WTC11 (cell line): ENCODE measurements around the gene SHFL. TPM values are rescaled to one million over a fixed set of nuclear protein-coding genes. Genes with fewer than 3 reads are reported as not detected.

Experiments
- CREM ChIP-seq: sonication (generic); formaldehyde crosslinking; IDR thresholded peaks from 2 replicates; pipeline ENCODE4 v1.8.1; 2022; ENCODE audit warnings: mild to moderate bottlenecking, missing genetic modification reagents, moderate library complexity
- E2F5 ChIP-seq: sonication (generic); formaldehyde crosslinking; IDR thresholded peaks from 2 replicates; pipeline ENCODE4 v1.8.1; 2022; ENCODE audit warnings: mild to moderate bottlenecking, moderate library complexity, missing genetic modification reagents
- ETV6 ChIP-seq: sonication (generic); formaldehyde crosslinking; IDR thresholded peaks from 2 replicates; pipeline ENCODE4 v1.8.1; 2022; ENCODE audit warnings: mild to moderate bottlenecking, missing genetic modification reagents
- FOXK1 ChIP-seq: sonication (generic); formaldehyde crosslinking; IDR thresholded peaks from 2 replicates; pipeline ENCODE4 v1.8.0; 2022; ENCODE audit warnings: mild to moderate bottlenecking, moderate library complexity, missing genetic modification reagents
- FOXP1 ChIP-seq: sonication (generic); formaldehyde crosslinking; IDR thresholded peaks from 2 replicates; pipeline ENCODE4 v1.8.0; 2022; ENCODE audit warnings: missing genetic modification reagents, mild to moderate bottlenecking, moderate library complexity, borderline replicate concordance
- GABPB1 ChIP-seq: sonication (generic); formaldehyde crosslinking; IDR thresholded peaks from 2 replicates; pipeline ENCODE4 v1.8.1; 2023; ENCODE audit warnings: mild to moderate bottlenecking, missing genetic modification reagents
- HMGA2 ChIP-seq: fragments of 250-450 bp; sonication (Bioruptor Pico); IDR thresholded peaks from 2 replicates; pipeline ENCODE4 v1.4.0; 2021; ENCODE audit warnings: mild to moderate bottlenecking, moderate library complexity
- IRF1 ChIP-seq: sonication (generic); formaldehyde crosslinking; IDR thresholded peaks from 2 replicates; pipeline ENCODE4 v1.8.0; 2023; ENCODE audit warnings: missing genetic modification reagents
- IRF2 ChIP-seq: sonication (generic); formaldehyde crosslinking; IDR thresholded peaks from 2 replicates; pipeline ENCODE4 v1.8.0; 2022; ENCODE audit warnings: low read depth, missing genetic modification reagents, borderline replicate concordance
- JUN ChIP-seq: sonication (generic); formaldehyde crosslinking; IDR thresholded peaks from 2 replicates; pipeline ENCODE4 v1.8.0; 2023; ENCODE audit warnings: mild to moderate bottlenecking, missing genetic modification reagents
- MYBL2 ChIP-seq: sonication (generic); formaldehyde crosslinking; IDR thresholded peaks from 2 replicates; pipeline ENCODE4 v1.8.1; 2023; ENCODE audit warnings: mild to moderate bottlenecking, moderate library complexity, missing genetic modification reagents
- NR3C1 ChIP-seq: sonication (generic); formaldehyde crosslinking; conservative IDR thresholded peaks from 2 replicates; pipeline ENCODE4 v1.8.1; 2023; ENCODE audit warnings: low read depth, mild to moderate bottlenecking, missing genetic modification reagents
- OVOL2 ChIP-seq: fragments of 250-450 bp; sonication (Bioruptor Pico); IDR thresholded peaks from 2 replicates; pipeline ENCODE4 v1.9.0; 2021; ENCODE audit warnings: mild to moderate bottlenecking, borderline replicate concordance
- RELA ChIP-seq: sonication (generic); formaldehyde crosslinking; IDR thresholded peaks from 2 replicates; pipeline ENCODE4 v1.8.1; 2022; ENCODE audit warnings: missing genetic modification reagents, mild to moderate bottlenecking, borderline replicate concordance
- SMAD3 ChIP-seq: sonication (generic); formaldehyde crosslinking; IDR thresholded peaks from 2 replicates; pipeline ENCODE4 v1.8.0; 2022; ENCODE audit warnings: missing genetic modification reagents, mild to moderate bottlenecking, borderline replicate concordance
- ZBTB21 ChIP-seq: sonication (generic); formaldehyde crosslinking; IDR thresholded peaks from 2 replicates; pipeline ENCODE4 v1.8.1; 2023; ENCODE audit warnings: mild to moderate bottlenecking, missing genetic modification reagents, borderline replicate concordance
- ZMAT4 ChIP-seq: fragments of 250-450 bp; sonication (Bioruptor Pico); IDR thresholded peaks from 2 replicates; pipeline ENCODE4 v1.9.0; 2021; ENCODE audit warnings: mild to moderate bottlenecking
- ZNF121 ChIP-seq: sonication (generic); formaldehyde crosslinking; IDR thresholded peaks from 2 replicates; pipeline ENCODE4 v1.8.0; 2023; ENCODE audit warnings: missing genetic modification reagents
- ZNF138 ChIP-seq: sonication (generic); formaldehyde crosslinking; conservative IDR thresholded peaks from 2 replicates; pipeline ENCODE4 v1.8.1; 2022; ENCODE audit warnings: mild to moderate bottlenecking, moderate library complexity, missing genetic modification reagents
- ZNF416 ChIP-seq: fragments of 250-450 bp; sonication (Bioruptor Pico); IDR thresholded peaks from 2 replicates; pipeline ENCODE4 v1.9.0; 2021; ENCODE audit warnings: mild to moderate bottlenecking, inconsistent platforms
- ZNF532 ChIP-seq: fragments of 250-450 bp; sonication (Bioruptor Pico); IDR thresholded peaks from 2 replicates; pipeline ENCODE4 v1.9.0; 2021; ENCODE audit warnings: mild to moderate bottlenecking, borderline replicate concordance
- ZNF671 ChIP-seq: fragments of 250-450 bp; sonication (Bioruptor Pico); IDR thresholded peaks from 2 replicates; pipeline ENCODE4 v1.8.0; 2021; ENCODE audit warnings: mild to moderate bottlenecking
- total RNA-seq: library from RNA; stranded (reverse); gene quantifications from 3 replicates; pipeline ENCODE4 v1.2.3, GENCODE V29; 2021
- TF ChIP-seq, protein P1 (sequence below): sonication (generic); formaldehyde crosslinking; IDR thresholded peaks from 2 replicates; pipeline ENCODE4 v1.8.1; 2023; ENCODE audit warnings: mild to moderate bottlenecking, moderate library complexity, missing genetic modification reagents
- TF ChIP-seq, protein P2 (sequence below): sonication (generic); formaldehyde crosslinking; IDR thresholded peaks from 2 replicates; pipeline ENCODE4 v1.8.0; 2022; ENCODE audit warnings: missing genetic modification reagents
- TF ChIP-seq, protein P3 (sequence below): sonication (generic); formaldehyde crosslinking; IDR thresholded peaks from 2 replicates; pipeline ENCODE4 v1.8.1; 2022; ENCODE audit warnings: low read depth, missing genetic modification reagents, borderline replicate concordance

The SHFL gene
- total RNA-seq, 1 experiment from 2014 or later, result 22.5 TPM

GRCh38 chr19:10061717-10062310 is 24.3 kb upstream of the SHFL start (continued):
- TF ChIP-seq E2F5 (CRISPR knock-in tag) (no peak), ZBTB21 (CRISPR knock-in tag) (no peak), GABPB1 (CRISPR knock-in tag) (no peak), ZMAT4 (CRISPR knock-in tag) (no peak), CREM (CRISPR knock-in tag) (no peak), ZNF138 (CRISPR knock-in tag) (no peak), FOXK1 (CRISPR knock-in tag) (0 out of 2 replicates have a peak, but pooled peaks have one; percentile 35), ZNF671 (CRISPR knock-in tag) (no peak), IRF1 (peak; percentile 78; the same call in 1 of the 2 replicates), HMGA2 (CRISPR knock-in tag) (no peak), ZNF416 (CRISPR knock-in tag) (no peak), ZNF532 (CRISPR knock-in tag) (no peak), RELA (CRISPR knock-in tag) (no peak), ZNF121 (no peak), SMAD3 (CRISPR knock-in tag) (no peak), FOXP1 (CRISPR knock-in tag) (peak; percentile 80), NR3C1 (CRISPR knock-in tag) (no peak), JUN (CRISPR knock-in tag) (peak; percentile 86; the same call in 1 of the 2 replicates), OVOL2 (CRISPR knock-in tag) (no peak), IRF2 (CRISPR knock-in tag) (no peak), MYBL2 (CRISPR knock-in tag) (no peak), ETV6 (CRISPR knock-in tag) (no peak)
- TF ChIP-seq, protein P1, sequence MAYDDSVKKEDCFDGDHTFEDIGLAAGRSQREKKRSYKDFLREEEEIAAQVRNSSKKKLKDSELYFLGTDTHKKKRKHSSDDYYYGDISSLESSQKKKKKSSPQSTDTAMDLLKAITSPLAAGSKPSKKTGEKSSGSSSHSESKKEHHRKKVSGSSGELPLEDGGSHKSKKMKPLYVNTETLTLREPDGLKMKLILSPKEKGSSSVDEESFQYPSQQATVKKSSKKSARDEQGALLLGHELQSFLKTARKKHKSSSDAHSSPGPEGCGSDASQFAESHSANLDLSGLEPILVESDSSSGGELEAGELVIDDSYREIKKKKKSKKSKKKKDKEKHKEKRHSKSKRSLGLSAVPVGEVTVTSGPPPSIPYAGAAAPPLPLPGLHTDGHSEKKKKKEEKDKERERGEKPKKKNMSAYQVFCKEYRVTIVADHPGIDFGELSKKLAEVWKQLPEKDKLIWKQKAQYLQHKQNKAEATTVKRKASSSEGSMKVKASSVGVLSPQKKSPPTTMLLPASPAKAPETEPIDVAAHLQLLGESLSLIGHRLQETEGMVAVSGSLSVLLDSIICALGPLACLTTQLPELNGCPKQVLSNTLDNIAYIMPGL (CRISPR knock-in tag), result no peak
- TF ChIP-seq, protein P2, sequence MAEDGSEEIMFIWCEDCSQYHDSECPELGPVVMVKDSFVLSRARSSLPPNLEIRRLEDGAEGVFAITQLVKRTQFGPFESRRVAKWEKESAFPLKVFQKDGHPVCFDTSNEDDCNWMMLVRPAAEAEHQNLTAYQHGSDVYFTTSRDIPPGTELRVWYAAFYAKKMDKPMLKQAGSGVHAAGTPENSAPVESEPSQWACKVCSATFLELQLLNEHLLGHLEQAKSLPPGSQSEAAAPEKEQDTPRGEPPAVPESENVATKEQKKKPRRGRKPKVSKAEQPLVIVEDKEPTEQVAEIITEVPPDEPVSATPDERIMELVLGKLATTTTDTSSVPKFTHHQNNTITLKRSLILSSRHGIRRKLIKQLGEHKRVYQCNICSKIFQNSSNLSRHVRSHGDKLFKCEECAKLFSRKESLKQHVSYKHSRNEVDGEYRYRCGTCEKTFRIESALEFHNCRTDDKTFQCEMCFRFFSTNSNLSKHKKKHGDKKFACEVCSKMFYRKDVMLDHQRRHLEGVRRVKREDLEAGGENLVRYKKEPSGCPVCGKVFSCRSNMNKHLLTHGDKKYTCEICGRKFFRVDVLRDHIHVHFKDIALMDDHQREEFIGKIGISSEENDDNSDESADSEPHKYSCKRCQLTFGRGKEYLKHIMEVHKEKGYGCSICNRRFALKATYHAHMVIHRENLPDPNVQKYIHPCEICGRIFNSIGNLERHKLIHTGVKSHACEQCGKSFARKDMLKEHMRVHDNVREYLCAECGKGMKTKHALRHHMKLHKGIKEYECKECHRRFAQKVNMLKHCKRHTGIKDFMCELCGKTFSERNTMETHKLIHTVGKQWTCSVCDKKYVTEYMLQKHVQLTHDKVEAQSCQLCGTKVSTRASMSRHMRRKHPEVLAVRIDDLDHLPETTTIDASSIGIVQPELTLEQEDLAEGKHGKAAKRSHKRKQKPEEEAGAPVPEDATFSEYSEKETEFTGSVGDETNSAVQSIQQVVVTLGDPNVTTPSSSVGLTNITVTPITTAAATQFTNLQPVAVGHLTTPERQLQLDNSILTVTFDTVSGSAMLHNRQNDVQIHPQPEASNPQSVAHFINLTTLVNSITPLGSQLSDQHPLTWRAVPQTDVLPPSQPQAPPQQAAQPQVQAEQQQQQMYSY (CRISPR knock-in tag), result no peak
- TF ChIP-seq, protein P3, sequence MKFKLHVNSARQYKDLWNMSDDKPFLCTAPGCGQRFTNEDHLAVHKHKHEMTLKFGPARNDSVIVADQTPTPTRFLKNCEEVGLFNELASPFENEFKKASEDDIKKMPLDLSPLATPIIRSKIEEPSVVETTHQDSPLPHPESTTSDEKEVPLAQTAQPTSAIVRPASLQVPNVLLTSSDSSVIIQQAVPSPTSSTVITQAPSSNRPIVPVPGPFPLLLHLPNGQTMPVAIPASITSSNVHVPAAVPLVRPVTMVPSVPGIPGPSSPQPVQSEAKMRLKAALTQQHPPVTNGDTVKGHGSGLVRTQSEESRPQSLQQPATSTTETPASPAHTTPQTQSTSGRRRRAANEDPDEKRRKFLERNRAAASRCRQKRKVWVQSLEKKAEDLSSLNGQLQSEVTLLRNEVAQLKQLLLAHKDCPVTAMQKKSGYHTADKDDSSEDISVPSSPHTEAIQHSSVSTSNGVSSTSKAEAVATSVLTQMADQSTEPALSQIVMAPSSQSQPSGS (CRISPR knock-in tag), result 0 out of 2 replicates have a peak, but pooled peaks have one; percentile 35
